AG20443 (cell line): Measurements from ENCODE around the gene MTMR8.

Experiments used
- DNase-seq: peaks from one replicate; pipeline ENCODE4 v3.0.0; 2012; ENCODE audit warnings: low spot score, mixed read lengths

MTMR8 gene

DNA sequence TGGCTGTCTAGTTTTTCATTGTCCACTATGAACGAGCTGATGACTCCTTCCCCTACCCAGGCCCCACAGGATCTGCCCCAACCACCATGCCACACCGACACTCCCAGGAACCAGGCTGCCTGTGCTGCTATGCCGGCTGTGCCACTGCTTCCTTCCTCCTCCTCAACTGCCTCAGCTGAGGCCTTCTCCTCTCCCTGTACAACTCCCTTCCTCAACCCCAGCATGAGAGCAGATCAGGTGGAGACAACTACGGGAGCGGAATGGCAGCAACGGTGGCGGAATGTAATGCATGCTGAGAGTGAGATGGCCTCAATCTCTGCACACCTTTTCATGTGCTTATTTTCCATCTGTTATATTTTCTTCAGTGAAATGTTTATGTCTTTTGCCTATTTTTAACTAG, 88.5 kb downstream of the MTMR8 start:
- no peak for DNase-seq

DNA sequence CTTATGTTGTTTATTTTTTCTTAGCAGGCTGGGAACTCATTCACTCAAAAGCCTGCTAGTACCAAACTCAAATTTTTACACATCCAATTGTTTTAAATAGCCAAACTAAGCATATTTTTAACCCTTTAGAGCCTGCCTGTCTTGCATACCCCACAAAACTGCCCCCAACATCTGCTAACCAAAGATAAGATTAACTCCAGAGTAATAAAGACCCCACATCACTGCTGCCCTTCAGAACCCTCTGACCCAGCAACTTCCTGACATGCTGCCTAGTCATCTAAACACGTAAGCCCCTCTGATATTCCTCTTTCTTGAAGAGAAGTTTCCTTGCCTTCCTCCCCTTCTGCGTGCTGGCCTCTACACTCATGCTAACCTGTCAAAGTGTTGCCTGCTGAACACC, 104.1 kb downstream of the MTMR8 start:
- DNase-seq: no peak

DNA sequence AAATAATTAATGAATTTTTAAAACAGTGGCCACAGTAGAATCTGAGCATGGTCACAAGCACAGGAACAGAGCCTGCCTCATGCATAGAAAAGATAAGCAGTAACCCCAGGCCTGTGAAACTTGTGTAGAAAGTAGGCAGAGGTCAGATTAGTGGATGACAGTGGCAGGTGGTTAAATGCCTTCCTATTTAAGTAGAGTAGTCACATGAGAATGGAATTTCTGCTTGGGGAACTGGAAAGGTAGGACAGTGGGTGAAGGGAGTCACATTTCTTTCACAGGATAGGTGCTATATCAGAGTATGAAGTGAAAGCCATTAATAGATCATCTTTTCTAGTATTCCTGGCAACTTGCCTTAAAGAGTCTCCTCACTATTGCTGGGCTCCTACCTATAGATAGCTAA, 130.0 kb downstream of the MTMR8 start:
- no peak for DNase-seq

DNA sequence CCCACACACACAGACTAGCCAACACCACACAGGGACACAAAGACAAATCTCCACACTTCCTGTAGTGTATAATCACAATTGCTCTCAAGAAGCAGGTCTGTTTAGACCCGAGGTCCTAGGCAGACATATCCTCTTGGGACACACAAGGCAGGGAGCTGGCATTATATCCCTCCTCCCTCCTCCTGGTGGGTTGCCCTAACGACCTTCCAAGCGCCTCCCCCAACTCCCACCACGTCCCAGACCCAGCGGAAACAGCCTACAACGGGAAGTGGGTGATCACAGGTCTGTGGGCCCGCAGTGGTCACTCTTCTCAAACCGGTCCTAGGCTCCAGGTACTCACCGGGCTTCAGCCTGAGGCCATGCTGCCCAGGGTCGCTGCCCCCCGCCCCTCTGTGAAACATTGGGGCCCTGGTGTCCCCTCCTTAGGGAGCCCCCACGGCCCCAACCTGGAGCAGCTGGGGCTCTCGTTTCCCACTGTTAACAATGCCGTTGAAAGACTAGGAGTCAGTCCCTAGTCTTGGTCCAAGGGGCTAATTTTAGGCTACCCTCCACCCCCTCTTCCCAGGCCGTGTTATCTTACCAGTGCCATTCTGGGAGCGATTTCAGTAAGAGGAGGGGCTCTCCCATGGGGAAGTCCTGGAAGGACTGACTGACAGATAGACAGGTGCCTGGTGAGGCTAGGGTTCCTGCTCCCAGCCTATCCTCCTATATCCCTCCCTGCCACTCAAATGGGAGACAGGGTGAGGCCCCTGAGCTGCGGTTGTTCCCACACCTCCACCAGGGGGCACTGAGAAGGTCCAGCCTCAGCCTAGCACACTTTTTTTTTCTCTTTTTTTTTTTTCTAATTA, 164.9 kb downstream of the MTMR8 start, which contains the start of gene ASB12:
Gene ASB12, minus strand, starts transcription at position 485 of the 848 bp plus-strand sequence. CDS start 4,957 bp downstream, outside the sequence.
- no peak for DNase-seq

DNA sequence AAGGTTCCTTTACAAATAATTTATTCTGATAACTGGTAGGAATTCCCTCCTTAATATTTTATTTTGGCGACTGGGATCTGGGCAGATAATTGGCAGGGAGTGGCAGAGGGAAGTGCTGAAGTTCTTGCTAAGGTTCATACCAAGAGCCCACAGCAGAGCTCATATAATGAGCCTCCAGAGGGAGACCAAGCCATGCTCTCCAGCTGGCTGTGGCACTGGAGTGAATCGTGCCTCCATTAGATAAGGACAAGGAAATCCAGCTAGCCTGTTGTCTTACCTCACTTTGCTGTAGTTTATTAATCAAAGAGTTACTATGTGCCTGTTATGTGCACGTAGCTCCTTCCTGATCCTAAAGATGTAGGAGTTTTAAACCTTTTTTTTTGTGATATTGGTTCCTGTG, 166.1 kb downstream of the MTMR8 start:
- no peak for DNase-seq
